HepG2 (cell line): ENCODE data around the gene NOP9. TPM values are rescaled to one million over a fixed set of nuclear protein-coding genes. Genes with fewer than 3 reads are reported as not detected.

ENCODE experiments used
- ARID2 ChIP-seq: sonication (generic); formaldehyde crosslinking; IDR thresholded peaks from 2 replicates; pipeline ENCODE4 v1.8.1; 2022; ENCODE audit warnings: mild to moderate bottlenecking, missing genetic modification reagents, borderline replicate concordance
- CENPT ChIP-seq: sonication (generic); formaldehyde crosslinking; IDR thresholded peaks from 2 replicates; pipeline ENCODE4 v1.8.0; 2022; ENCODE audit warnings: low read depth, mild to moderate bottlenecking, moderate library complexity, missing genetic modification reagents
- CSRNP1 ChIP-seq: sonication (generic); formaldehyde crosslinking; IDR thresholded peaks from 2 replicates; pipeline ENCODE4 v1.8.1; 2023; ENCODE audit warnings: mild to moderate bottlenecking, missing genetic modification reagents
- GZF1 ChIP-seq: sonication (generic); formaldehyde crosslinking; IDR thresholded peaks from 2 replicates; pipeline ENCODE4 v1.5.1; 2020; ENCODE audit warnings: mild to moderate bottlenecking, missing genetic modification reagents
- KAT8 ChIP-seq: IDR thresholded peaks from 2 replicates; pipeline ENCODE4 v1.6.1; 2016; ENCODE audit warnings: missing genetic modification reagents, missing compliant biosample characterization
- PATZ1 ChIP-seq: sonication (generic); formaldehyde crosslinking; IDR thresholded peaks from 2 replicates; pipeline ENCODE4 v1.4.0; 2020; ENCODE audit warnings: missing genetic modification reagents
- PLSCR1 ChIP-seq: sonication (generic); formaldehyde crosslinking; IDR thresholded peaks from 2 replicates; pipeline ENCODE4 v1.5.0; 2020; ENCODE audit warnings: missing genetic modification reagents, mild to moderate bottlenecking, borderline replicate concordance
- PPARG ChIP-seq: conservative IDR thresholded peaks from 2 replicates; pipeline ENCODE4 v1.6.1; 2016; ENCODE audit warnings: missing biosample characterization, missing genetic modification reagents
- SMC3 ChIP-seq: IDR thresholded peaks from 2 replicates; pipeline ENCODE4 v1.6.1; 2011; ENCODE audit warnings: low read length, improper control_type of control experiment
- SP140L ChIP-seq: sonication (generic); formaldehyde crosslinking; IDR thresholded peaks from 2 replicates; pipeline ENCODE4 v1.4.0; 2020; ENCODE audit warnings: missing genetic modification reagents, borderline replicate concordance
- TARDBP ChIP-seq: sonication (generic); formaldehyde crosslinking; IDR thresholded peaks from 2 replicates; pipeline ENCODE4 v1.8.0; 2022; ENCODE audit warnings: mild to moderate bottlenecking, missing genetic modification reagents
- ZEB1 ChIP-seq: IDR thresholded peaks from 2 replicates; pipeline ENCODE4 v1.6.1; 2012; ENCODE audit warnings: mild to moderate bottlenecking, low read depth, inconsistent platforms; ENCODE audit not compliant: insufficient replicate concordance
- ZFP37 ChIP-seq: sonication (generic); formaldehyde crosslinking; IDR thresholded peaks from 2 replicates; pipeline ENCODE4 v1.4.0; 2020; ENCODE audit warnings: missing genetic modification reagents, borderline replicate concordance
- ZFY ChIP-seq: sonication (generic); formaldehyde crosslinking; IDR thresholded peaks from 2 replicates; pipeline ENCODE4 v1.4.0; 2020; ENCODE audit warnings: missing genetic modification reagents
- ZKSCAN8 ChIP-seq: IDR thresholded peaks from 2 replicates; pipeline ENCODE4 v1.6.1; 2016; ENCODE audit warnings: borderline replicate concordance, missing genetic modification reagents, missing compliant biosample characterization
- ZNF12 ChIP-seq: sonication (generic); formaldehyde crosslinking; IDR thresholded peaks from 2 replicates; pipeline ENCODE4 v1.5.0; 2020; ENCODE audit warnings: missing genetic modification reagents
- ZNF205 ChIP-seq: IDR thresholded peaks from 2 replicates; pipeline ENCODE4 v1.6.1; 2018; ENCODE audit warnings: missing biosample characterization, missing genetic modification reagents
- ZNF414 ChIP-seq: sonication (generic); formaldehyde crosslinking; IDR thresholded peaks from 2 replicates; pipeline ENCODE4 v1.5.0; 2020; ENCODE audit warnings: missing genetic modification reagents
- ZNF546 ChIP-seq: sonication (generic); formaldehyde crosslinking; conservative IDR thresholded peaks from 2 replicates; pipeline ENCODE4 v1.8.1; 2023; ENCODE audit warnings: mild to moderate bottlenecking, missing genetic modification reagents
- ZNF570 ChIP-seq: sonication (generic); formaldehyde crosslinking; IDR thresholded peaks from 2 replicates; pipeline ENCODE4 v1.4.0; 2020; ENCODE audit warnings: mild to moderate bottlenecking, missing genetic modification reagents, borderline replicate concordance
- ZNF660 ChIP-seq: sonication (generic); formaldehyde crosslinking; IDR thresholded peaks from 2 replicates; pipeline ENCODE4 v1.5.1; 2020; ENCODE audit warnings: mild to moderate bottlenecking, low read depth, missing genetic modification reagents, borderline replicate concordance
- ZNF784 ChIP-seq: sonication (generic); formaldehyde crosslinking; IDR thresholded peaks from 2 replicates; pipeline ENCODE4 v1.5.1; 2020; ENCODE audit warnings: missing genetic modification reagents, mild to moderate bottlenecking, borderline replicate concordance
- polyA plus RNA-seq, 8 experiments: library from polyadenylated mRNA; depleted of rRNA in 3 of 8; stranded (reverse) in 7 of 8; unstranded in 1 of 8; fragments of >200 nt; fragmentation: Illumina TruSeq in 4 of 8; extraction: Trizol in 4 of 8; gene quantifications; 2 replicates each; pipeline versions ENCODE4 v1.2.1 to v1.2.3, GENCODE V29; 2011 to 2016; ENCODE audit warnings: low read depth in 4 of 8, missing spikeins in 1 of 8, mixed read lengths in 1 of 8; ENCODE audit not compliant: insufficient read depth in 1 of 8
- total RNA-seq, 5 experiments: library from RNA; depleted of rRNA; stranded (reverse); fragments of >200 nt; fragmentation: Illumina TruSeq; extraction: Trizol; gene quantifications; 2 replicates each; pipeline ENCODE4 v1.2.3, GENCODE V29; 2016; ENCODE audit warnings: low read depth in 1 of 5

NOP9 gene
- total and polyA plus RNA-seq, 2 of the 13 experiments (the other 11 are each of a cell fraction or from before 2014, with no cell fraction given): 24.5 to 61.6 TPM

- TF ChIP-seq ZEB1 (no peak), GZF1 (CRISPR knock-in tag) (peak; percentile 14; the same call in 1 of the 2 replicates), ZNF12 (CRISPR knock-in tag) (0 out of 2 replicates have a peak, but pooled peaks have one; percentile 25), PATZ1 (CRISPR knock-in tag) (0 out of 2 replicates have a peak, but pooled peaks have one; percentile 14), KAT8 (CRISPR knock-in tag) (peak; percentile 65; the same call in 1 of the 2 replicates), ZNF546 (0 out of 2 replicates have a peak, but pooled peaks have one; percentile 45), ZKSCAN8 (CRISPR knock-in tag) (0 out of 2 replicates have a peak, but pooled peaks have one; percentile 51), ZFY (CRISPR knock-in tag) (peak; percentile 21; the same call in 1 of the 2 replicates), PLSCR1 (CRISPR knock-in tag) (0 out of 2 replicates have a peak, but pooled peaks have one; percentile 65), PPARG (CRISPR knock-in tag) (peak; percentile 42; the same call in 1 of the 2 replicates), SP140L (0 out of 2 replicates have a peak, but pooled peaks have one; percentile 51), ZNF660 (CRISPR knock-in tag) (no peak), ZNF784 (no peak), ARID2 (CRISPR knock-in tag) (no peak), SMC3 (peak; percentile 94), CSRNP1 (no peak), ZNF205 (CRISPR knock-in tag) (peak; percentile 34; the same call in 1 of the 2 replicates), ZNF414 (no peak), ZNF570 (CRISPR knock-in tag) (no peak), CENPT (CRISPR knock-in tag) (no peak), ZFP37 (CRISPR knock-in tag) (0 out of 2 replicates have a peak, but pooled peaks have one; percentile 75), TARDBP (peak; percentile 2; the same call in 1 of the 2 replicates)
These were observed 2.3 kb upstream of the NOP9 start (continued) for GRCh38 chr14:24297190-24297964.
